GM10266 (cell line): Measurements from ENCODE around the gene SLC25A39.
A peak's percentile ranks its signal among the peaks of the same experiment; 100 is the strongest.

ENCODE experiments used
- DNase-seq: peaks from one replicate; pipeline ENCODE4 v3.0.0; 2012; ENCODE audit errors: extremely low spot score
- TF ChIP-seq, protein P1 (sequence below): IDR thresholded peaks from 2 replicates; pipeline ENCODE4 v1.5.1; 2012; ENCODE audit warnings: mild to moderate bottlenecking, low read depth; ENCODE audit not compliant: control insufficient read depth, insufficient read depth; ENCODE audit errors: missing control alignments

Gene SLC25A39

DNA sequence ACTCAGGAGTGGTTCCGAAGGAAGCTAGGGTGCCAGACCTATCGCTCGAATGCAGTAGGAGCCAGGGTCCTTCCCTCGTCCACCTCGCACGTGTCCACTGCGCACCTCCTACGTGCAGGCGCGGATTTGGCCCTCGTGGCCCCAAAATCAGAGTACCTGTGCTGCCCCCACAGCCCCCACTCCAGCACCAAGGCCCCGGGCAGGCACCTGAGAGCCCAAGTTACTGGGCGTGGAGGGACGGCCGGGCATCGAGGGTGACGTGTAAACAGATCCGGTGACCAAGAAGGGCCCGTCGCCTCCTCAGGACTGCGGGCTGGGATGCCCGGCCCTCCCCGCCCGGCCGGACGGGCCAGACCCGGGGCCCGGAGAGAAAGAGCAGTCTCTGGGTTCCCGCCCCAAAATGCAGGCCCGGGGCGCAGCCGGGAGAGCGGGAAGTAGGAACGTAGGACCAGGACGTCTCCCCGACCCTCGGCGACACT is 492 bp downstream of the SLC25A39 start:
- TF ChIP-seq, protein P1, sequence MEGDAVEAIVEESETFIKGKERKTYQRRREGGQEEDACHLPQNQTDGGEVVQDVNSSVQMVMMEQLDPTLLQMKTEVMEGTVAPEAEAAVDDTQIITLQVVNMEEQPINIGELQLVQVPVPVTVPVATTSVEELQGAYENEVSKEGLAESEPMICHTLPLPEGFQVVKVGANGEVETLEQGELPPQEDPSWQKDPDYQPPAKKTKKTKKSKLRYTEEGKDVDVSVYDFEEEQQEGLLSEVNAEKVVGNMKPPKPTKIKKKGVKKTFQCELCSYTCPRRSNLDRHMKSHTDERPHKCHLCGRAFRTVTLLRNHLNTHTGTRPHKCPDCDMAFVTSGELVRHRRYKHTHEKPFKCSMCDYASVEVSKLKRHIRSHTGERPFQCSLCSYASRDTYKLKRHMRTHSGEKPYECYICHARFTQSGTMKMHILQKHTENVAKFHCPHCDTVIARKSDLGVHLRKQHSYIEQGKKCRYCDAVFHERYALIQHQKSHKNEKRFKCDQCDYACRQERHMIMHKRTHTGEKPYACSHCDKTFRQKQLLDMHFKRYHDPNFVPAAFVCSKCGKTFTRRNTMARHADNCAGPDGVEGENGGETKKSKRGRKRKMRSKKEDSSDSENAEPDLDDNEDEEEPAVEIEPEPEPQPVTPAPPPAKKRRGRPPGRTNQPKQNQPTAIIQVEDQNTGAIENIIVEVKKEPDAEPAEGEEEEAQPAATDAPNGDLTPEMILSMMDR, result no peak
- DNase-seq, result peak; percentile 41

DNA sequence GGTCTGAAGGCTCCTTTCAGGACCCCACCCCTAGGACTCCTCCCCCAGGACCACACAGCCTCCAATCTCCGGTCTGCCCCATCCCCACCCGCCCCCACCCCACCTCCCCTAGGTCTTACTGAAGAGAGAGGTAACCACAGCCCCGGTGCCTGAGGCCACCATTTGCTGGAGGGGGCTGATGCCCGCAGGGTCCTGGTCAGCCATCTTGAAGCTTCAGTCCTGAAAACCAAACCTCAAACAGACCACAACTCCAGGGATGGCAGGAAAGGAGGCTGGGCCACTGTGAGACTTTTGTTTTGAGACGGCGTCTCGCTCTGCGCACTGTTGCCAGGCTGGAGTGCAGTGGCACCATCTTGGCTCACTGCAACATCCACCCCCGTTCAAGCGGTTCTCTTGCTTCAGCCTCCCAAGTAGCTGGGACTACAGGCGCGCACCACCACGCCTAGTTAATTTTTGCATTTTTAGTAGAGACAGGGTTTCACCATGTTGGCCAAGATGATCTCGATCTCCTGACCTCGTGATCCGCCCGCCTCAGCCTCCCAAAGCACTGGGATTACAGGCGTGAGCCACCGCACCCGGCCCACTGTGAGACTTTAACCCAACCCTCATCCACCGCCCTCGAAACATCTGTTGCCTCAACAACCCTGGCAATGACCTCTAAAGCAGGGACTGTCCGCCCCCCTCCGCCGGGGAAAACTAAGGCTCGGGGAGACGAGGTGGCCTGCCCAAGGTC is 1.1 kb downstream of the SLC25A39 start:
- TF ChIP-seq, protein P1, result no peak
- DNase-seq, result no peak

- TF ChIP-seq, protein P1, result no peak
- DNase-seq, result no peak
Measured at GRCh38 chr17:44322236-44322895, 2.3 kb downstream of the SLC25A39 start.

- no peak for DNase-seq
- TF ChIP-seq, protein P1, result no peak
Measured at GRCh38 chr17:44321246-44322120, 3.1 kb downstream of the SLC25A39 start.

GRCh38 chr17:44320066-44320465 is 4.6 kb downstream of the SLC25A39 start:
- no peak for DNase-seq

DNA sequence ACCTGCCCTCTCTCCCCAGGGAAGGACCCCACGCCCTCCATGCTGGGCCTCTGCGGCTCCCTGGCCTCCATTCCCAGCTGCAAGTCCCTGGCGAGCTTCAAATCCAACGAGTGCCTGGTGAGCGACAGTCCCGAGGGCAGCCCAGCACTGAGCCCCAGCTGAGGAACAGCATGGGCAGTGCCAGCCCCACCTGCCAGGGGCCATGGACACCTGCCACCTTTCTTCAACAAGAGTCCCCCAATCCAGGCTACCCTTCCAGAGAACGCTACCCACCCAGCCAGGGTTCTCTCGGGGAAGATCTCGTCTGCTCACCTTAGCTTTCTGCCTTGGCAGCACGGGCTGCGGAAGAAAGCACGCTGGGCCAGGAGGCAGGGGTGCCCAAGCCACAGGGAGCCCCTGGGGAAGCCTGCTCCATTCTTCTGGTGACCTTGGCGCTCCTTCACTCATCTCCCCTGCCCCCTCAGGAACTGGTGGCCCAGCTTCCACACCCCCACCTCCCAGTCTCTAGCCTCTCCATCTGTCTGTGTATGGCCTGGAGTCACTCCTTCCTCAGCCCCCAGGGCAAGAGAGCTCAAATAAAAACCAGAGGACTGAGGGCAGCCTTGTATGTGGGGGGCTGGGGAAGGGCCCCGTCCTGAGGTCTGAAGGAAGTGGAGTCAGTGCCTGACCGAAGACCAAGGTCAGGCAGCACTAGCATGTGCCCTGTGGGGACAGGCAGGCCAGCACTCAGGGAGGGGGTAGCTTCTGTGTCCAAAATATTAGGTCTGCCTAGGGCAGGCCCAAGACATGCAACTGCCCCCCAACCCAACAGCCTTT is 6.3 kb downstream of the SLC25A39 start:
- DNase-seq, result no peak

More at GRCh38 chr17:44320066-44320465, 4.6 kb downstream of the SLC25A39 start:
- TF ChIP-seq, protein P1, result no peak

More for the DNA sequence above, 6.3 kb downstream of the SLC25A39 start:
- TF ChIP-seq, protein P1, result no peak
